SK-N-SH (cell line): Measurements from ENCODE around the gene LIME1.

Source experiments
- EZH2phosphoT487 ChIP-seq: fragments of 200-600 bp; sonication (generic); IDR thresholded peaks from 2 replicates; pipeline ENCODE4 v1.6.1; 2017; ENCODE audit warnings: low read depth, mixed run types, mild to moderate bottlenecking, antibody characterized with exemption, moderate library complexity, borderline replicate concordance
- POLR2AphosphoS5 ChIP-seq: IDR thresholded peaks from 2 replicates; pipeline ENCODE4 v1.6.1; 2012; ENCODE audit warnings: low read depth, low read length
- RFX5 ChIP-seq: IDR thresholded peaks from 2 replicates; pipeline ENCODE4 v1.6.1; 2012; ENCODE audit warnings: mild to moderate bottlenecking, improper control_type of control experiment, low read length
- RXRA ChIP-seq: IDR thresholded peaks from 2 replicates; pipeline ENCODE4 v1.4.0; 2012; ENCODE audit warnings: low read depth, mild to moderate bottlenecking, borderline replicate concordance
- SIN3A ChIP-seq: IDR thresholded peaks from 2 replicates; pipeline ENCODE4 v1.6.1; 2012; ENCODE audit warnings: low read depth, mild to moderate bottlenecking, low read length, moderate library complexity, borderline replicate concordance
- TF ChIP-seq, protein P1 (sequence below): fragments of 200-600 bp; sonication (generic); IDR thresholded peaks from 2 replicates; pipeline ENCODE4 v1.6.1; 2017; ENCODE audit warnings: antibody characterized with exemption, mild to moderate bottlenecking, moderate library complexity
- TF ChIP-seq, protein P2 (sequence below): fragments of 150-350 bp; IDR thresholded peaks from 2 replicates; pipeline ENCODE4 v1.6.1; 2016; ENCODE audit warnings: mild to moderate bottlenecking, low read depth, low read length

DNA sequence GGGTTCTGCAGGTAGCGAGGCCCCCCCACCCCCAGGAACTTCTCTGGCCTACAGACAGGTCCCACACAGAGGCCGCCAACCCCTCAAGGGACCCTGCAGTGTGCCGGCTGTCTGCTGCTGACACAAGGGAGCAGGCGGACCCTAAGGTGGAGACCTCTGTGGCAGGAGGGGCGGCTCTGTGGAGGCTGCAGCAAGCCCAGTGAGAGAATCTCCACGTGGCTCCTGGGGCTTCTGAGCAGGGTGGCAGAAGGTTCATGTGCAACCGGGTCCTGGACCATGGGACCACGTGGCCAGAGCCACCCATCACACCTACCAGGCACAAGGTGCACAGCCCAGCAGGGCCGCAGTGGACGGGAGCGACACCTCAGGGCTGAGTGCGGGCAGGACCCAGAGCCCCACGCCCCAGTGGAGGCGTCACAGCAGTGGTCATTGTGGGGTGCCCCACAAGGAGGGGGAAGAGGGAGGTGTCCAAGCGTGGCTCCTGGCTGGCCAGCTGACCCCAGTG is 32.9 kb upstream of the LIME1 start:
- no peak for TF ChIP-seq SIN3A
- TF ChIP-seq, protein P1, sequence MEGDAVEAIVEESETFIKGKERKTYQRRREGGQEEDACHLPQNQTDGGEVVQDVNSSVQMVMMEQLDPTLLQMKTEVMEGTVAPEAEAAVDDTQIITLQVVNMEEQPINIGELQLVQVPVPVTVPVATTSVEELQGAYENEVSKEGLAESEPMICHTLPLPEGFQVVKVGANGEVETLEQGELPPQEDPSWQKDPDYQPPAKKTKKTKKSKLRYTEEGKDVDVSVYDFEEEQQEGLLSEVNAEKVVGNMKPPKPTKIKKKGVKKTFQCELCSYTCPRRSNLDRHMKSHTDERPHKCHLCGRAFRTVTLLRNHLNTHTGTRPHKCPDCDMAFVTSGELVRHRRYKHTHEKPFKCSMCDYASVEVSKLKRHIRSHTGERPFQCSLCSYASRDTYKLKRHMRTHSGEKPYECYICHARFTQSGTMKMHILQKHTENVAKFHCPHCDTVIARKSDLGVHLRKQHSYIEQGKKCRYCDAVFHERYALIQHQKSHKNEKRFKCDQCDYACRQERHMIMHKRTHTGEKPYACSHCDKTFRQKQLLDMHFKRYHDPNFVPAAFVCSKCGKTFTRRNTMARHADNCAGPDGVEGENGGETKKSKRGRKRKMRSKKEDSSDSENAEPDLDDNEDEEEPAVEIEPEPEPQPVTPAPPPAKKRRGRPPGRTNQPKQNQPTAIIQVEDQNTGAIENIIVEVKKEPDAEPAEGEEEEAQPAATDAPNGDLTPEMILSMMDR = no peak
- no peak for TF ChIP-seq RFX5
- no peak for TF ChIP-seq POLR2AphosphoS5
- TF ChIP-seq, protein P2, sequence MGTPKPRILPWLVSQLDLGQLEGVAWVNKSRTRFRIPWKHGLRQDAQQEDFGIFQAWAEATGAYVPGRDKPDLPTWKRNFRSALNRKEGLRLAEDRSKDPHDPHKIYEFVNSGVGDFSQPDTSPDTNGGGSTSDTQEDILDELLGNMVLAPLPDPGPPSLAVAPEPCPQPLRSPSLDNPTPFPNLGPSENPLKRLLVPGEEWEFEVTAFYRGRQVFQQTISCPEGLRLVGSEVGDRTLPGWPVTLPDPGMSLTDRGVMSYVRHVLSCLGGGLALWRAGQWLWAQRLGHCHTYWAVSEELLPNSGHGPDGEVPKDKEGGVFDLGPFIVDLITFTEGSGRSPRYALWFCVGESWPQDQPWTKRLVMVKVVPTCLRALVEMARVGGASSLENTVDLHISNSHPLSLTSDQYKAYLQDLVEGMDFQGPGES = no peak
- TF ChIP-seq RXRA = no peak
- TF ChIP-seq EZH2phosphoT487 = no peak
